Measurements from ENCODE around the gene OR1N1. TPM values are rescaled to one million over a fixed set of nuclear protein-coding genes. Genes with fewer than 3 reads are reported as not detected.

Gene OR1N1
- total RNA-seq (2012; rRNA removed), result not detected in 2 replicates
- not detected in 2 replicates for polyA plus RNA-seq (2012; rRNA removed)
- polyA plus RNA-seq (2012; cell fraction: cytosol; rRNA removed), result not detected in 2 replicates
- not detected in 2 replicates for polyA plus RNA-seq (2012; cell fraction: nucleus; rRNA removed; ENCODE audit: low replicate concordance)
- Bru-seq, nascent RNA, result not detected
- BruChase-seq, experiment 1, labeled RNA remaining after a 6-hour chase, result not detected
- not detected for BruChase-seq, experiment 2, labeled RNA remaining after a 2-hour chase
- long read RNA-seq, result 0 reads

GRCh38 chr9:122527193-122527592 is at the start of gene OR1N1:
Gene OR1N1 (minus strand): TSS chr9:122527293. CDS start chr9:122527293, 0 bp downstream.
- Histone ChIP-seq H2AK9ac (replicated peaks; ENCODE audit: low read depth, low read length, poor library complexity) (no peak within 1 kb of the TSS), H3K36me3 (ENCODE audit: control insufficient read depth, insufficient read depth, low read length) (no peaks in the 10 kb centered on the region), H4K91ac (ENCODE audit: insufficient read depth, low read depth, low read length) (no peak within 1 kb of the TSS), H3K56ac (ENCODE audit: extremely low read depth, insufficient read depth, low read length) (no peak within 1 kb of the TSS), H3K79me1 (ENCODE audit: low read depth in 1 of 2, low read length in 2 of 2) (no peaks in the 10 kb centered on the region), H3K9me1 (ENCODE audit: insufficient read depth, low read length) (0 out of 2 replicates have a peak, but pooled peaks cover 4% of the 10 kb centered on the region), H2AK5ac (ENCODE audit: low read depth, low read length) (no peak within 1 kb of the TSS), H2BK20ac (ENCODE audit: low read depth, low read length) (no peak within 1 kb of the TSS), H2BK120ac (ENCODE audit: low read depth, low read length) (no peak within 1 kb of the TSS), H3K27me3 (ENCODE audit: control insufficient read depth, insufficient read depth, low read length) (peaks cover 4% of the 10 kb centered on the region), H3K14ac (replicated peaks; ENCODE audit: low read depth, low read length) (no peak within 1 kb of the TSS), H4K20me1 (ENCODE audit: insufficient read depth, low read length) (no peaks in the 10 kb centered on the region), H3K27ac (ENCODE audit: insufficient read depth, low read length) (no peak within 1 kb of the TSS), H3K18ac (ENCODE audit: low read depth, low read length) (no peak within 1 kb of the TSS), H2AFZ (replicated peaks; ENCODE audit: low read length, poor library complexity) (no peak within 1 kb of the TSS), H2BK15ac (ENCODE audit: low read depth, low read length) (no peak within 1 kb of the TSS), H4K5ac (ENCODE audit: low read depth, low read length) (no peak within 1 kb of the TSS), H4K8ac (ENCODE audit: low read depth in 2 of 2, low read length in 2 of 2) (no peak within 1 kb of the TSS), H3K4me1 (ENCODE audit: control insufficient read depth, insufficient read depth, low read length) (no peaks in the 10 kb centered on the region), H2BK5ac (ENCODE audit: low read depth, low read length, poor library complexity, severe bottlenecking) (no peak within 1 kb of the TSS), H3K23ac (ENCODE audit: low read depth, low read length) (no peak within 1 kb of the TSS), H3K4me3 (ENCODE audit: insufficient read depth, low read depth, low read length) (no peak within 1 kb of the TSS), H3K4ac (ENCODE audit: low read depth, low read length) (no peak within 1 kb of the TSS), H3K4me2 (ENCODE audit: low read depth, low read length) (no peak within 1 kb of the TSS), H3K9me3 (ENCODE audit: control insufficient read depth, insufficient read depth, low read length) (no peaks in the 10 kb centered on the region), H3K9ac (ENCODE audit: low read depth, low read length) (no peak within 1 kb of the TSS)
- ATAC-seq (ENCODE audit: low read depth) (no peak), DNase-seq (no peak)
- WGBS, 2 experiments (ENCODE audit: extremely low coverage in 2 of 2, insufficient read length in 1 of 2), result 71% methylated on average over 1 of the region's 3 CpGs; no CpG with 5 or more reads in 1 of the 2 experiments
- in situ Hi-C loops (cut with MboI; ENCODE audit: low sequenced_read_pairs) (no loop called here), intact Hi-C loops (cut with micrococcal nuclease) (no loop called here), dilution Hi-C loops (cut with HindIII; ENCODE audit: low sequenced_read_pairs, unreplicated experiment) (no loop called here)
- ChIA-PET CTCF (no interaction called here), POLR2A (ENCODE audit: unreplicated experiment) (no interaction called here)
- TF ChIP-seq POLR2A (IDR thresholded peaks at IDR 0.05; ENCODE audit: low read depth, low read length) (no peak), CEBPB (IDR thresholded peaks at IDR 0.05; ENCODE audit: low read depth, low read length) (no peak), BHLHE40 (IDR thresholded peaks at IDR 0.05; ENCODE audit: low read depth, low read length) (no peak), MXI1 (IDR thresholded peaks at IDR 0.05; ENCODE audit: borderline replicate concordance, low read depth, low read length) (no peak), CHD1 (IDR thresholded peaks at IDR 0.05; ENCODE audit: low read depth, low read length) (no peak), RFX5 (IDR thresholded peaks at IDR 0.05; ENCODE audit: low read depth, low read length) (no peak), RAD21 (IDR thresholded peaks at IDR 0.05; ENCODE audit: low read length) (no peak), NFE2L2 (IDR thresholded peaks at IDR 0.05; ENCODE audit: low read depth, low read length) (no peak), SMC3 (IDR thresholded peaks at IDR 0.05; ENCODE audit: low read depth, low read length) (no peak), ELK1 (IDR thresholded peaks at IDR 0.05; ENCODE audit: borderline replicate concordance, low read depth, low read length) (no peak), MAFK (IDR thresholded peaks at IDR 0.05; ENCODE audit: low read depth, low read length) (no peak), FOS (IDR thresholded peaks at IDR 0.05; ENCODE audit: low read depth, low read length) (no peak), RCOR1 (IDR thresholded peaks at IDR 0.05; ENCODE audit: insufficient replicate concordance, low read length) (no peak), MAZ (IDR thresholded peaks at IDR 0.05; ENCODE audit: borderline replicate concordance, low read depth, low read length) (no peak), USF2 (IDR thresholded peaks at IDR 0.05; ENCODE audit: low read depth, low read length) (no peak)
- no TSS peak for BruUV-seq (replicated peaks)
